SK-N-SH (cell line): ENCODE data around the gene CIT. TPM values are rescaled to one million over a fixed set of nuclear protein-coding genes. Genes with fewer than 3 reads are reported as not detected.

Source experiments
- CTCF ChIA-PET: fragments of 300-600, 350-600 bp; formaldehyde crosslinking; extraction: SDS; loops from one replicate; lab custom pipeline; 2021; lab: Yijun Ruan, JAX
- POLR2A ChIA-PET: fragments of 350-600 bp; sonication (Branson Sonifier 250); formaldehyde crosslinking; extraction: SDS; loops from one replicate; lab custom pipeline; 2020; ENCODE audit warnings: antibody characterized with exemption, inconsistent platforms; lab: Yijun Ruan, JAX
- DNase-seq: peaks from one replicate; pipeline ENCODE4 v3.0.0; 2012
- H2AFZ ChIP-seq: fragments of 200-600 bp; sonication (generic); 2 replicates; pipeline ENCODE4 v1.8.1; 2016; ENCODE audit warnings: antibody characterized with exemption, mild to moderate bottlenecking, low read depth
- H3F3A ChIP-seq: fragments of 200-600 bp; sonication (generic); replicated peaks from 2 replicates; pipeline ENCODE3; 2016; ENCODE audit warnings: antibody characterized with exemption, mild to moderate bottlenecking; ENCODE audit not compliant: insufficient read depth
- H3K27ac ChIP-seq, 2 experiments: fragments of 200-500 bp in 1 of 2; fragments of 200-600 bp in 1 of 2; sonication (Bioruptor generic) in 1 of 2; sonication (generic), shearing (Covaris generic) in 1 of 2; 2 replicates each; pipeline versions ENCODE4 v1.5.1 to v1.6.1; 2014 to 2016; ENCODE audit warnings: low read depth in 2 of 2, inconsistent platforms in 1 of 2, low read length in 1 of 2, mild to moderate bottlenecking in 1 of 2, mixed read lengths in 1 of 2
- H3K27me3 ChIP-seq: fragments of 200-600 bp; sonication (generic), shearing (Covaris generic); 2 replicates; pipeline ENCODE4 v1.6.1; 2016; ENCODE audit warnings: mixed run types; ENCODE audit not compliant: insufficient read depth
- H3K36me3 ChIP-seq, 2 experiments: fragments of 200-500 bp in 1 of 2; fragments of 200-600 bp in 1 of 2; sonication (Bioruptor generic) in 1 of 2; sonication (generic) in 1 of 2; replicated peaks in 1 of 2; 2 replicates each; pipeline versions ENCODE3 to v1.5.1; 2014 to 2016; ENCODE audit warnings: low read length in 1 of 2, mild to moderate bottlenecking in 1 of 2; ENCODE audit not compliant: insufficient read depth in 2 of 2, control insufficient read depth in 1 of 2
- H3K4me1 ChIP-seq, 2 experiments: fragments of 200-500 bp in 1 of 2; fragments of 200-600 bp in 1 of 2; sonication (Bioruptor generic) in 1 of 2; sonication (generic), shearing (Covaris generic) in 1 of 2; 2 replicates each; pipeline versions ENCODE4 v1.5.1 to v1.6.1; 2014 to 2016; ENCODE audit warnings: low read depth in 1 of 2, low read length in 1 of 2, mixed run types in 1 of 2; ENCODE audit not compliant: insufficient read depth in 2 of 2, control insufficient read depth in 1 of 2
- H3K4me2 ChIP-seq: fragments of 200-600 bp; sonication (generic), shearing (Covaris generic); 2 replicates; pipeline ENCODE4 v1.6.1; 2017; ENCODE audit warnings: mixed run types
- H3K4me3 ChIP-seq, 2 experiments: fragments of 200-500 bp in 1 of 2; fragments of 200-600 bp in 1 of 2; sonication (Bioruptor generic) in 1 of 2; sonication (generic), shearing (Covaris generic) in 1 of 2; 2 replicates each; pipeline versions ENCODE4 v1.5.1 to v1.8.1; 2014 to 2016; ENCODE audit warnings: low read depth in 2 of 2, inconsistent platforms in 1 of 2, low read length in 1 of 2, mild to moderate bottlenecking in 1 of 2, mixed read lengths in 1 of 2, moderate library complexity in 1 of 2
- H3K79me2 ChIP-seq: fragments of 200-600 bp; sonication (generic); 2 replicates; pipeline ENCODE4 v1.8.1; 2017; ENCODE audit warnings: mild to moderate bottlenecking; ENCODE audit not compliant: insufficient read depth
- H3K9ac ChIP-seq: fragments of 200-600 bp; sonication (generic); 2 replicates; pipeline ENCODE4 v1.6.1; 2017; ENCODE audit warnings: mixed run types
- H3K9me2 ChIP-seq: fragments of 200-600 bp; sonication (generic); 2 replicates; pipeline ENCODE4 v1.6.1; 2017; ENCODE audit warnings: mixed run types
- H3K9me3 ChIP-seq: fragments of 200-600 bp; sonication (generic); 2 replicates; pipeline ENCODE4 v1.6.1; 2017; ENCODE audit warnings: mixed run types, mild to moderate bottlenecking, moderate library complexity
- H4K20me1 ChIP-seq: fragments of 200-600 bp; sonication (generic); 2 replicates; pipeline ENCODE4 v1.6.1; 2017; ENCODE audit warnings: mild to moderate bottlenecking, mixed run types; ENCODE audit not compliant: insufficient read depth
- CHD2 ChIP-seq: fragments of 150-350 bp; IDR thresholded peaks from 2 replicates; pipeline ENCODE4 v1.6.1; 2018; ENCODE audit warnings: low read length; ENCODE audit not compliant: partially characterized antibody
- EP300 ChIP-seq, 2 experiments: IDR thresholded peaks; 2 replicates each; pipeline versions ENCODE4 v1.4.0 to v1.6.1; 2012; ENCODE audit warnings: borderline replicate concordance in 1 of 2, low read depth in 1 of 2, low read length in 1 of 2
- FOSL2 ChIP-seq: IDR thresholded peaks from 2 replicates; pipeline ENCODE4 v1.4.0; 2012; ENCODE audit warnings: low read depth, mild to moderate bottlenecking, moderate library complexity, borderline replicate concordance
- GABPA ChIP-seq: IDR thresholded peaks from 2 replicates; pipeline ENCODE4 v1.4.0; 2012; ENCODE audit warnings: low read depth, mild to moderate bottlenecking
- GATA2 ChIP-seq: sonication (generic); formaldehyde crosslinking; IDR thresholded peaks from 2 replicates; pipeline ENCODE4 v1.5.0; 2020; ENCODE audit warnings: mild to moderate bottlenecking, missing genetic modification reagents
- JUND ChIP-seq: IDR thresholded peaks from 2 replicates; pipeline ENCODE4 v1.4.0; 2012
- MXI1 ChIP-seq: IDR thresholded peaks from 2 replicates; pipeline ENCODE4 v1.6.1; 2012; ENCODE audit warnings: mild to moderate bottlenecking, low read depth, low read length, improper control_type of control experiment
- POLR2AphosphoS5 ChIP-seq: IDR thresholded peaks from 2 replicates; pipeline ENCODE4 v1.6.1; 2012; ENCODE audit warnings: low read depth, low read length
- RCOR1 ChIP-seq: fragments of 150-350 bp; IDR thresholded peaks from 2 replicates; pipeline ENCODE4 v1.6.1; 2017; ENCODE audit warnings: antibody characterized with exemption, low read length
- RFX5 ChIP-seq: IDR thresholded peaks from 2 replicates; pipeline ENCODE4 v1.6.1; 2012; ENCODE audit warnings: mild to moderate bottlenecking, improper control_type of control experiment, low read length
- RXRA ChIP-seq: IDR thresholded peaks from 2 replicates; pipeline ENCODE4 v1.4.0; 2012; ENCODE audit warnings: low read depth, mild to moderate bottlenecking, borderline replicate concordance
- SIN3A ChIP-seq: IDR thresholded peaks from 2 replicates; pipeline ENCODE4 v1.6.1; 2012; ENCODE audit warnings: low read depth, mild to moderate bottlenecking, low read length, moderate library complexity, borderline replicate concordance
- SMC3 ChIP-seq: IDR thresholded peaks from 2 replicates; pipeline ENCODE4 v1.6.1; 2012; ENCODE audit warnings: low read depth, low read length, improper control_type of control experiment
- TCF12 ChIP-seq: IDR thresholded peaks from 2 replicates; pipeline ENCODE4 v1.4.0; 2012
- TEAD4 ChIP-seq: IDR thresholded peaks from 2 replicates; pipeline ENCODE4 v1.4.0; 2012; ENCODE audit warnings: mild to moderate bottlenecking, borderline replicate concordance; ENCODE audit not compliant: insufficient read depth
- USF2 ChIP-seq: fragments of 150-350 bp; IDR thresholded peaks from 2 replicates; pipeline ENCODE4 v1.6.1; 2017; ENCODE audit warnings: antibody characterized with exemption, low read length, low read depth, borderline replicate concordance
- WGBS: methylation state at CpG from one replicate; pipeline ENCODE4 v1.1.6; 2017; ENCODE audit warnings: low lambda C conversion rate; 5-methylcytosine and 5-hydroxymethylcytosine counted together
- polyA plus RNA-seq, 3 experiments: library from polyadenylated mRNA; depleted of rRNA; stranded (reverse); fragments of >200 nt; gene quantifications; 2 replicates each; pipeline ENCODE4 v1.2.3, GENCODE V29; 2012
- TF ChIP-seq, protein P1 (sequence below): IDR thresholded peaks from 2 replicates; pipeline ENCODE4 v1.6.1; 2012; ENCODE audit warnings: mild to moderate bottlenecking, low read depth, low read length, moderate library complexity
- TF ChIP-seq, protein P2 (sequence below): IDR thresholded peaks from 2 replicates; pipeline ENCODE4; 2012
- TF ChIP-seq, protein P3 (sequence below): IDR thresholded peaks from 2 replicates; pipeline ENCODE4 v1.4.0; 2012; ENCODE audit warnings: low read depth
- TF ChIP-seq, protein P4 (sequence below): fragments of 200-600 bp; sonication (generic); IDR thresholded peaks from 2 replicates; pipeline ENCODE4 v1.6.1; 2017; ENCODE audit warnings: antibody characterized with exemption, mild to moderate bottlenecking, moderate library complexity

Gene CIT
- polyA plus RNA-seq, 1 of the 3 experiments (the other 2 are of a cell fraction): 7.7 TPM

DNA sequence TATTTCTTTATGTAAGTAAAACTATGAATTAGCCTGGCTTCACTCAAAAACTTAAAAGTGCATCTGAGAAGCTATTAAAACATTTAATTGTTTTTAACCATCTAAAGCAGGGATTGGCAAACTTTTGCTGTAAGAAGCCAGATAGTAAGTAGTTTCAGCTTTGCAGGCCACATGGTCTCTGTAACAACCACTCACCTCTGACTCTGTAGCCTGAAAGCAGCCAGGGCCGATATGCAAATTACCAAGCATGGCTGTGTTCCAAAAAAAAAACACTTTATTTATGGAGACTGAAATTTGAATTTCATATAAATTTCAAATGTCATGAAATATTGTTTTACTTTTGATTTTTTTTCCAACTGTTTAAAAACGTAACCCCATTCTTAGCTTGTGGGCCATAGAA lies 95.3 kb downstream of the CIT start:
- no peaks in the 10 kb centered on the region for H3K79me2 ChIP-seq
- no peak overlapping the region for H3K4me3 ChIP-seq
- no peaks in the 10 kb centered on the region for H3K9me3 ChIP-seq
- POLR2A ChIA-PET: no interaction called here
- peaks cover 18 to 20% of the 10 kb centered on the region in 2 experiments for H3K36me3 ChIP-seq
- no peaks in the 10 kb centered on the region for H3K27me3 ChIP-seq
- H3K4me1 ChIP-seq: no peaks in the 10 kb centered on the region
- DNase-seq: no peak
- H4K20me1 ChIP-seq: no peaks in the 10 kb centered on the region
- H2AFZ ChIP-seq: no peak overlapping the region
- no peak overlapping the region for H3K9ac ChIP-seq
- no peak overlapping the region for H3K4me2 ChIP-seq
- H3K9me2 ChIP-seq: no peaks in the 10 kb centered on the region
- TF ChIP-seq MXI1: no peak
- TF ChIP-seq, protein P1, sequence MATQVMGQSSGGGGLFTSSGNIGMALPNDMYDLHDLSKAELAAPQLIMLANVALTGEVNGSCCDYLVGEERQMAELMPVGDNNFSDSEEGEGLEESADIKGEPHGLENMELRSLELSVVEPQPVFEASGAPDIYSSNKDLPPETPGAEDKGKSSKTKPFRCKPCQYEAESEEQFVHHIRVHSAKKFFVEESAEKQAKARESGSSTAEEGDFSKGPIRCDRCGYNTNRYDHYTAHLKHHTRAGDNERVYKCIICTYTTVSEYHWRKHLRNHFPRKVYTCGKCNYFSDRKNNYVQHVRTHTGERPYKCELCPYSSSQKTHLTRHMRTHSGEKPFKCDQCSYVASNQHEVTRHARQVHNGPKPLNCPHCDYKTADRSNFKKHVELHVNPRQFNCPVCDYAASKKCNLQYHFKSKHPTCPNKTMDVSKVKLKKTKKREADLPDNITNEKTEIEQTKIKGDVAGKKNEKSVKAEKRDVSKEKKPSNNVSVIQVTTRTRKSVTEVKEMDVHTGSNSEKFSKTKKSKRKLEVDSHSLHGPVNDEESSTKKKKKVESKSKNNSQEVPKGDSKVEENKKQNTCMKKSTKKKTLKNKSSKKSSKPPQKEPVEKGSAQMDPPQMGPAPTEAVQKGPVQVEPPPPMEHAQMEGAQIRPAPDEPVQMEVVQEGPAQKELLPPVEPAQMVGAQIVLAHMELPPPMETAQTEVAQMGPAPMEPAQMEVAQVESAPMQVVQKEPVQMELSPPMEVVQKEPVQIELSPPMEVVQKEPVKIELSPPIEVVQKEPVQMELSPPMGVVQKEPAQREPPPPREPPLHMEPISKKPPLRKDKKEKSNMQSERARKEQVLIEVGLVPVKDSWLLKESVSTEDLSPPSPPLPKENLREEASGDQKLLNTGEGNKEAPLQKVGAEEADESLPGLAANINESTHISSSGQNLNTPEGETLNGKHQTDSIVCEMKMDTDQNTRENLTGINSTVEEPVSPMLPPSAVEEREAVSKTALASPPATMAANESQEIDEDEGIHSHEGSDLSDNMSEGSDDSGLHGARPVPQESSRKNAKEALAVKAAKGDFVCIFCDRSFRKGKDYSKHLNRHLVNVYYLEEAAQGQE: no peak
- no peak for TF ChIP-seq RXRA
- TF ChIP-seq RFX5: no peak
- TF ChIP-seq SIN3A: no peak
- TF ChIP-seq SMC3: no peak
- TF ChIP-seq EP300 (IDR thresholded peaks at IDR 0.05; ENCODE audit: borderline replicate concordance in 1 of 2, low read depth in 1 of 2, low read length in 1 of 2): no peak
- TF ChIP-seq, protein P2, sequence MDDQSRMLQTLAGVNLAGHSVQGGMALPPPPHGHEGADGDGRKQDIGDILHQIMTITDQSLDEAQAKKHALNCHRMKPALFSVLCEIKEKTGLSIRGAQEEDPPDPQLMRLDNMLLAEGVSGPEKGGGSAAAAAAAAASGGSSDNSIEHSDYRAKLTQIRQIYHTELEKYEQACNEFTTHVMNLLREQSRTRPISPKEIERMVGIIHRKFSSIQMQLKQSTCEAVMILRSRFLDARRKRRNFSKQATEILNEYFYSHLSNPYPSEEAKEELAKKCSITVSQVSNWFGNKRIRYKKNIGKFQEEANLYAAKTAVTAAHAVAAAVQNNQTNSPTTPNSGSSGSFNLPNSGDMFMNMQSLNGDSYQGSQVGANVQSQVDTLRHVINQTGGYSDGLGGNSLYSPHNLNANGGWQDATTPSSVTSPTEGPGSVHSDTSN: no peak
- TF ChIP-seq, protein P3, sequence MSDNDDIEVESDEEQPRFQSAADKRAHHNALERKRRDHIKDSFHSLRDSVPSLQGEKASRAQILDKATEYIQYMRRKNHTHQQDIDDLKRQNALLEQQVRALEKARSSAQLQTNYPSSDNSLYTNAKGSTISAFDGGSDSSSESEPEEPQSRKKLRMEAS: no peak
- TF ChIP-seq TEAD4: no peak
- TF ChIP-seq JUND: no peak
- TF ChIP-seq, protein P4, sequence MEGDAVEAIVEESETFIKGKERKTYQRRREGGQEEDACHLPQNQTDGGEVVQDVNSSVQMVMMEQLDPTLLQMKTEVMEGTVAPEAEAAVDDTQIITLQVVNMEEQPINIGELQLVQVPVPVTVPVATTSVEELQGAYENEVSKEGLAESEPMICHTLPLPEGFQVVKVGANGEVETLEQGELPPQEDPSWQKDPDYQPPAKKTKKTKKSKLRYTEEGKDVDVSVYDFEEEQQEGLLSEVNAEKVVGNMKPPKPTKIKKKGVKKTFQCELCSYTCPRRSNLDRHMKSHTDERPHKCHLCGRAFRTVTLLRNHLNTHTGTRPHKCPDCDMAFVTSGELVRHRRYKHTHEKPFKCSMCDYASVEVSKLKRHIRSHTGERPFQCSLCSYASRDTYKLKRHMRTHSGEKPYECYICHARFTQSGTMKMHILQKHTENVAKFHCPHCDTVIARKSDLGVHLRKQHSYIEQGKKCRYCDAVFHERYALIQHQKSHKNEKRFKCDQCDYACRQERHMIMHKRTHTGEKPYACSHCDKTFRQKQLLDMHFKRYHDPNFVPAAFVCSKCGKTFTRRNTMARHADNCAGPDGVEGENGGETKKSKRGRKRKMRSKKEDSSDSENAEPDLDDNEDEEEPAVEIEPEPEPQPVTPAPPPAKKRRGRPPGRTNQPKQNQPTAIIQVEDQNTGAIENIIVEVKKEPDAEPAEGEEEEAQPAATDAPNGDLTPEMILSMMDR: no peak
- no peak for TF ChIP-seq RCOR1
- TF ChIP-seq FOSL2: no peak
- no peak for TF ChIP-seq CHD2
- TF ChIP-seq USF2: no peak
- TF ChIP-seq GABPA: no peak
- no peak for TF ChIP-seq GATA2 (CRISPR knock-in tag)
- TF ChIP-seq POLR2AphosphoS5: no peak
- no peak for TF ChIP-seq TCF12
- H3K27ac ChIP-seq: no peak overlapping the region
- no peaks in the 10 kb centered on the region for H3F3A ChIP-seq
- CTCF ChIA-PET: interaction anchor here (0.9 to 4.7 kb wide), 17 partner anchors 10 to 121 kb away, joined by 3 to 70 read pairs (median 4); partner anchors contain the start of gene PRKAB1
- 94% methylated on average over 2 of the region's 2 CpGs for WGBS
